Neural progenitor cell (in vitro differentiated cells): ENCODE measurements around the gene AFF4. TPM values are rescaled to one million over a fixed set of nuclear protein-coding genes. Genes with fewer than 3 reads are reported as not detected.

ENCODE experiments used
- DNase-seq: peaks from one replicate; pipeline ENCODE4 v3.0.0-alpha.2; 2016; ENCODE audit warnings: low spot score
- H2AFZ ChIP-seq: fragments of 200-600 bp; sonication (generic); replicated peaks from 2 replicates; pipeline ENCODE4 v1.6.1; 2016; ENCODE audit warnings: antibody characterized with exemption
- H3F3A ChIP-seq: fragments of 200-600 bp; sonication (generic); 2 replicates; pipeline ENCODE4 v1.6.1; 2016; ENCODE audit warnings: antibody characterized with exemption, low read depth
- H3K27ac ChIP-seq: fragments of 200-600 bp; sonication (generic); 2 replicates; pipeline ENCODE4 v1.5.1; 2016; ENCODE audit warnings: mild to moderate bottlenecking
- H3K27me3 ChIP-seq: fragments of 200-600 bp; sonication (generic); 2 replicates; pipeline ENCODE4 v1.6.1; 2016; ENCODE audit warnings: mild to moderate bottlenecking, moderate library complexity
- H3K36me3 ChIP-seq: fragments of 200-600 bp; sonication (generic); 2 replicates; pipeline ENCODE4 v1.5.1; 2016
- H3K4me1 ChIP-seq: fragments of 200-600 bp; sonication (generic); 2 replicates; pipeline ENCODE4 v1.6.1; 2016; ENCODE audit warnings: mixed run types
- H3K4me2 ChIP-seq: fragments of 200-600 bp; sonication (generic); 2 replicates; pipeline ENCODE4 v1.6.1; 2016
- H3K4me3 ChIP-seq: fragments of 200-600 bp; sonication (generic); 2 replicates; pipeline ENCODE4 v1.5.1; 2016
- H3K79me2 ChIP-seq: fragments of 200-600 bp; sonication (generic); 2 replicates; pipeline ENCODE4 v1.6.1; 2016; ENCODE audit warnings: low read depth
- H3K9ac ChIP-seq: fragments of 200-600 bp; sonication (generic); 2 replicates; pipeline ENCODE4 v1.6.1; 2016
- H3K9me3 ChIP-seq: fragments of 200-600 bp; sonication (generic); 2 replicates; pipeline ENCODE4 v1.5.1; 2016; ENCODE audit warnings: low read depth
- H4K20me1 ChIP-seq: fragments of 200-600 bp; sonication (generic); 2 replicates; pipeline ENCODE4 v1.6.1; 2016; ENCODE audit warnings: low read depth
- H3K27ac Mint-ChIP-seq: 3 replicates; pipeline ENCODE4 v1.8.0; 2021; ENCODE audit warnings: mixed read lengths
- H3K27me3 Mint-ChIP-seq: 2 replicates; pipeline ENCODE4 v1.8.0; 2022; ENCODE audit warnings: low read depth, mild to moderate bottlenecking, inconsistent platforms, moderate library complexity, mixed read lengths; ENCODE audit not compliant: insufficient read depth
- H3K36me3 Mint-ChIP-seq: 3 replicates; pipeline ENCODE4 v1.8.0; 2021; ENCODE audit warnings: mixed read lengths
- H3K4me1 Mint-ChIP-seq: 3 replicates; pipeline ENCODE4 v1.8.0; 2021; ENCODE audit warnings: mixed read lengths
- H3K4me3 Mint-ChIP-seq: 3 replicates; pipeline ENCODE4 v1.8.0; 2021; ENCODE audit warnings: mild to moderate bottlenecking, moderate library complexity, mixed read lengths
- H3K9me3 Mint-ChIP-seq: 3 replicates; pipeline ENCODE4 v1.8.0; 2020; ENCODE audit warnings: mixed read lengths
- CTCF ChIP-seq: fragments of 200-600 bp; sonication (generic); IDR thresholded peaks from 2 replicates; pipeline ENCODE4 v1.5.1; 2017; ENCODE audit warnings: antibody characterized with exemption, mild to moderate bottlenecking
- EZH2 ChIP-seq: fragments of 200-600 bp; sonication (generic); IDR thresholded peaks from 2 replicates; pipeline ENCODE4 v1.6.1; 2017; ENCODE audit warnings: antibody characterized with exemption, mild to moderate bottlenecking, moderate library complexity
- EZH2phosphoT487 ChIP-seq: fragments of 200-600 bp; sonication (generic); IDR thresholded peaks from 2 replicates; pipeline ENCODE4 v1.6.1; 2017; ENCODE audit warnings: antibody characterized with exemption
- total RNA-seq: library from RNA; depleted of rRNA; stranded (reverse); fragments of >200 nt; gene quantifications from 2 replicates; pipeline ENCODE4 v1.2.3, GENCODE V29; 2015; ENCODE audit warnings: low replicate concordance

AFF4 gene
- total RNA-seq, 1 donor from 2014 or later: 63.6 TPM

- Histone ChIP-seq H3K4me2 (no peak overlapping the region), H3K36me3 (peaks cover 8% of the 10 kb centered on the region), H3F3A (no peaks in the 10 kb centered on the region), H3K4me3 (no peak overlapping the region), H2AFZ (no peak overlapping the region), H4K20me1 (peaks cover 18% of the 10 kb centered on the region), H3K79me2 (peaks cover 16% of the 10 kb centered on the region), H3K9me3 (no peaks in the 10 kb centered on the region), H3K27me3 (no peaks in the 10 kb centered on the region), H3K27ac (no peak overlapping the region), H3K9ac (no peak overlapping the region), H3K4me1 (no peaks in the 10 kb centered on the region)
- no peaks in the 10 kb centered on the region for H3K27me3 Mint-ChIP-seq
- peaks cover 19% of the 10 kb centered on the region for H3K36me3 Mint-ChIP-seq
- H3K4me1 Mint-ChIP-seq: no peaks in the 10 kb centered on the region
- no peak overlapping the region for H3K27ac Mint-ChIP-seq
- no peak for DNase-seq
- H3K9me3 Mint-ChIP-seq: no peaks in the 10 kb centered on the region
- no peak overlapping the region for H3K4me3 Mint-ChIP-seq
- TF ChIP-seq EZH2phosphoT487: no peak
- TF ChIP-seq EZH2: no peak
- TF ChIP-seq CTCF: no peak
Observed at GRCh38 chr5:132901036-132901435, 62.4 kb downstream of the AFF4 start.

- H3F3A ChIP-seq: no peaks in the 10 kb centered on the region
- no peaks in the 10 kb centered on the region for H3K4me1 ChIP-seq
- no peak overlapping the region for H3K4me2 ChIP-seq
- H3K9me3 Mint-ChIP-seq: no peaks in the 10 kb centered on the region
- H3K27me3 Mint-ChIP-seq: no peaks in the 10 kb centered on the region
- H3K36me3 ChIP-seq: peaks cover 16% of the 10 kb centered on the region
- H3K27ac ChIP-seq: no peak overlapping the region
- no peak overlapping the region for H3K4me3 ChIP-seq
- H3K36me3 Mint-ChIP-seq: peaks cover 32% of the 10 kb centered on the region
- H3K4me1 Mint-ChIP-seq: no peaks in the 10 kb centered on the region
- no peak overlapping the region for H3K9ac ChIP-seq
- no peak overlapping the region for H3K4me3 Mint-ChIP-seq
- no peaks in the 10 kb centered on the region for H3K27me3 ChIP-seq
- peaks cover 9% of the 10 kb centered on the region for H3K79me2 ChIP-seq
- no peak overlapping the region for H2AFZ ChIP-seq
- no peak for TF ChIP-seq CTCF
- TF ChIP-seq EZH2: no peak
- TF ChIP-seq EZH2phosphoT487: no peak
- H4K20me1 ChIP-seq: no peaks in the 10 kb centered on the region
- DNase-seq: no peak
- no peak overlapping the region for H3K27ac Mint-ChIP-seq
- H3K9me3 ChIP-seq: no peaks in the 10 kb centered on the region
Observed at GRCh38 chr5:132898094-132898493, 65.3 kb downstream of the AFF4 start.

- no peaks in the 10 kb centered on the region for H3K9me3 Mint-ChIP-seq
- no peak overlapping the region for H3K9ac ChIP-seq
- H3K27ac Mint-ChIP-seq: no peak overlapping the region
- no peak overlapping the region for H3K4me3 ChIP-seq
- H3K27ac ChIP-seq: no peak overlapping the region
- DNase-seq: no peak
- TF ChIP-seq EZH2phosphoT487: no peak
- no peak for TF ChIP-seq EZH2
- TF ChIP-seq CTCF: no peak
- peaks cover 4% of the 10 kb centered on the region for H4K20me1 ChIP-seq
- H3K4me3 Mint-ChIP-seq: no peak overlapping the region
- peaks cover 7% of the 10 kb centered on the region for H3F3A ChIP-seq
- no peak overlapping the region for H3K4me2 ChIP-seq
- H3K4me1 ChIP-seq: no peaks in the 10 kb centered on the region
- no peaks in the 10 kb centered on the region for H3K4me1 Mint-ChIP-seq
- H3K36me3 ChIP-seq: peaks cover 22% of the 10 kb centered on the region
- peaks cover 34% of the 10 kb centered on the region for H3K36me3 Mint-ChIP-seq
- H3K27me3 ChIP-seq: no peaks in the 10 kb centered on the region
- H3K9me3 ChIP-seq: no peaks in the 10 kb centered on the region
- H3K79me2 ChIP-seq: peaks cover 9% of the 10 kb centered on the region
- H3K27me3 Mint-ChIP-seq: no peaks in the 10 kb centered on the region
- H2AFZ ChIP-seq: no peak overlapping the region
Observed at GRCh38 chr5:132896685-132897084, 66.7 kb downstream of the AFF4 start.
